ENCODE results near the gene BAHCC1. TPM values are rescaled to one million over a fixed set of nuclear protein-coding genes. Genes with fewer than 3 reads are reported as not detected.
A peak's percentile ranks its signal among the peaks of the same experiment; 100 is the strongest.

Gene BAHCC1
- total RNA-seq, 1 experiment from 2014 or later = 3.1 TPM

GRCh38 chr17:81385320-81386111 is 9.7 kb upstream of the BAHCC1 start:
- Histone ChIP-seq H2AFZ (ENCODE audit: low read length) (no peak overlapping the region), H3K4ac (ENCODE audit: low read depth, low read length) (no peak overlapping the region), H2AK5ac (ENCODE audit: insufficient read length, low read length) (no peak overlapping the region), H3K9me3 (ENCODE audit: control insufficient read depth, low read depth, low read length) (no peaks in the 10 kb centered on the region), H2BK20ac (ENCODE audit: low read depth, low read length, poor library complexity, severe bottlenecking) (no peak overlapping the region), H3K23ac (ENCODE audit: insufficient read length, low read depth, low read length) (no peak overlapping the region), H4K8ac (replicated peaks; ENCODE audit: insufficient read length, low read depth, low read length) (no peak overlapping the region), H2BK120ac (ENCODE audit: low read depth, low read length, poor library complexity, severe bottlenecking) (no peak overlapping the region), H4K5ac (ENCODE audit: insufficient read length, low read depth, low read length) (no peak overlapping the region), H4K20me1 (ENCODE audit: control insufficient read depth, insufficient read depth, insufficient read length) (no peaks in the 10 kb centered on the region), H4K91ac (ENCODE audit: insufficient read length, low read depth, low read length) (no peak overlapping the region), H3K27me3 (ENCODE audit: insufficient read depth, low read length) (peaks cover 53% of the 10 kb centered on the region), H3K56ac (ENCODE audit: insufficient read length, low read depth, low read length) (no peak overlapping the region), H3K79me1 (ENCODE audit: insufficient read depth, low read depth, low read length, poor library complexity, severe bottlenecking) (no peaks in the 10 kb centered on the region), H3K4me1 (ENCODE audit: insufficient read depth, low read length) (no peaks in the 10 kb centered on the region), H2BK12ac (ENCODE audit: insufficient read length, low read depth, low read length) (no peak overlapping the region), H3K9ac (ENCODE audit: extremely low read depth, insufficient read length, low read length) (no peak overlapping the region), H3K18ac (ENCODE audit: insufficient read length, low read depth, low read length) (no peak overlapping the region), H3K4me2 (ENCODE audit: insufficient read depth, insufficient read length, low read length) (no peak overlapping the region), H3T11ph (ENCODE audit: low read length) (no peak overlapping the region), H3K14ac (ENCODE audit: insufficient read depth, low read length) (no peak overlapping the region), H2BK5ac (ENCODE audit: insufficient read length, low read length) (no peak overlapping the region), H3K27ac (ENCODE audit: insufficient read length, low read depth, low read length) (no peak overlapping the region), H3K23me2 (ENCODE audit: insufficient read length, low read depth, low read length, poor library complexity, severe bottlenecking) (peaks cover 9% of the 10 kb centered on the region), H2BK15ac (ENCODE audit: low read depth, low read length) (no peak overlapping the region), H3K79me2 (ENCODE audit: insufficient read depth, low read length) (no peaks in the 10 kb centered on the region)
- WGBS (ENCODE audit: extremely low coverage, insufficient read length, low lambda C conversion rate) = no CpG with 5 or more reads among the region's 24 CpGs
- Mint-ChIP-seq H3K27ac (no peak overlapping the region; a peak in 1 of 7 replicates), H3K36me3 (ENCODE audit: insufficient read depth in 1 of 3, low read depth in 3 of 3) (no peaks in the 10 kb centered on the region; a peak in 1 of 7 replicates), H3K27me3 (ENCODE audit: low read depth) (peaks cover 90% of the 10 kb centered on the region), H3K9me3 (no peaks in the 10 kb centered on the region), H3K4me3 (peak overlapping the region in 1 of 2 experiments; percentile 29; a peak in 1 of 5 replicates), H3K4me1 (peaks cover 10 to 26% of the 10 kb centered on the region in 2 experiments)
- no peak for DNase-seq
- TF ChIP-seq, protein P1, sequence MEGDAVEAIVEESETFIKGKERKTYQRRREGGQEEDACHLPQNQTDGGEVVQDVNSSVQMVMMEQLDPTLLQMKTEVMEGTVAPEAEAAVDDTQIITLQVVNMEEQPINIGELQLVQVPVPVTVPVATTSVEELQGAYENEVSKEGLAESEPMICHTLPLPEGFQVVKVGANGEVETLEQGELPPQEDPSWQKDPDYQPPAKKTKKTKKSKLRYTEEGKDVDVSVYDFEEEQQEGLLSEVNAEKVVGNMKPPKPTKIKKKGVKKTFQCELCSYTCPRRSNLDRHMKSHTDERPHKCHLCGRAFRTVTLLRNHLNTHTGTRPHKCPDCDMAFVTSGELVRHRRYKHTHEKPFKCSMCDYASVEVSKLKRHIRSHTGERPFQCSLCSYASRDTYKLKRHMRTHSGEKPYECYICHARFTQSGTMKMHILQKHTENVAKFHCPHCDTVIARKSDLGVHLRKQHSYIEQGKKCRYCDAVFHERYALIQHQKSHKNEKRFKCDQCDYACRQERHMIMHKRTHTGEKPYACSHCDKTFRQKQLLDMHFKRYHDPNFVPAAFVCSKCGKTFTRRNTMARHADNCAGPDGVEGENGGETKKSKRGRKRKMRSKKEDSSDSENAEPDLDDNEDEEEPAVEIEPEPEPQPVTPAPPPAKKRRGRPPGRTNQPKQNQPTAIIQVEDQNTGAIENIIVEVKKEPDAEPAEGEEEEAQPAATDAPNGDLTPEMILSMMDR (conservative IDR thresholded peaks at IDR 0.05) = no peak
